ENCODE data around the gene KRT222.

KRT222 gene

GRCh38 chr17:40664582-40665333 is at the start of gene KRT222:
Gene KRT222, minus strand, starts transcription at chr17:40665177. Its CDS starts 78 bp downstream, at chr17:40665099.
- DNase-seq (ENCODE audit: low read depth): no peak
- Histone ChIP-seq H3K9me3 (ENCODE audit: control insufficient read depth, low read length) (no peaks in the 10 kb centered on the region), H3K4me3 (ENCODE audit: low read length) (peak within 1 kb of the TSS; percentile 80), H3K9ac (ENCODE audit: low read length) (peak within 1 kb of the TSS; percentile 21), H3K4me1 (ENCODE audit: control insufficient read depth, insufficient read depth, low read length) (peaks cover 7% of the 10 kb centered on the region), H3K36me3 (ENCODE audit: control insufficient read depth, insufficient read depth, low read length, severe bottlenecking) (no peaks in the 10 kb centered on the region), H3K27me3 (replicated peaks; ENCODE audit: control insufficient read depth, insufficient read depth, low read length) (no peaks in the 10 kb centered on the region)

GRCh38 chr17:40714473-40714872 is 49.5 kb upstream of the KRT222 start:
- Histone ChIP-seq H3K36me3 (ENCODE audit: control insufficient read depth, insufficient read depth, low read length, severe bottlenecking) (no peaks in the 10 kb centered on the region), H3K9ac (ENCODE audit: low read length) (no peak overlapping the region), H3K4me3 (ENCODE audit: low read length) (no peak overlapping the region), H3K9me3 (ENCODE audit: control insufficient read depth, low read length) (no peaks in the 10 kb centered on the region), H3K4me1 (ENCODE audit: control insufficient read depth, insufficient read depth, low read length) (no peaks in the 10 kb centered on the region), H3K27me3 (replicated peaks; ENCODE audit: control insufficient read depth, insufficient read depth, low read length) (no peaks in the 10 kb centered on the region)
- DNase-seq (ENCODE audit: low read depth): no peak

GRCh38 chr17:40707745-40708144 is 42.8 kb upstream of the KRT222 start:
- H3K4me3 ChIP-seq (ENCODE audit: low read length): no peak overlapping the region
- peaks cover 20% of the 10 kb centered on the region for H3K4me1 ChIP-seq (ENCODE audit: control insufficient read depth, insufficient read depth, low read length)
- H3K9ac ChIP-seq (ENCODE audit: low read length): peak overlapping the region; percentile 14
- no peaks in the 10 kb centered on the region for H3K9me3 ChIP-seq (ENCODE audit: control insufficient read depth, low read length)
- H3K36me3 ChIP-seq (ENCODE audit: control insufficient read depth, insufficient read depth, low read length, severe bottlenecking): no peaks in the 10 kb centered on the region
- DNase-seq (ENCODE audit: low read depth): no peak
- H3K27me3 ChIP-seq (replicated peaks; ENCODE audit: control insufficient read depth, insufficient read depth, low read length): no peaks in the 10 kb centered on the region

- no peak for DNase-seq (ENCODE audit: low read depth)
- no peak overlapping the region for H3K4me3 ChIP-seq (ENCODE audit: low read length)
- H3K36me3 ChIP-seq (ENCODE audit: control insufficient read depth, insufficient read depth, low read length, severe bottlenecking): no peaks in the 10 kb centered on the region
- no peaks in the 10 kb centered on the region for H3K27me3 ChIP-seq (replicated peaks; ENCODE audit: control insufficient read depth, insufficient read depth, low read length)
- H3K9me3 ChIP-seq (ENCODE audit: control insufficient read depth, low read length): no peaks in the 10 kb centered on the region
- H3K4me1 ChIP-seq (ENCODE audit: control insufficient read depth, insufficient read depth, low read length): peaks cover 20% of the 10 kb centered on the region
- no peak overlapping the region for H3K9ac ChIP-seq (ENCODE audit: low read length)
Observed at GRCh38 chr17:40705584-40705983, 40.6 kb upstream of the KRT222 start.

- Histone ChIP-seq H3K9ac (ENCODE audit: low read length) (no peak within 1 kb of the TSS), H3K36me3 (ENCODE audit: control insufficient read depth, insufficient read depth, low read length, severe bottlenecking) (no peaks in the 10 kb centered on the region)
Observed at GRCh38 chr17:40703652-40704051, 38.7 kb upstream of the KRT222 start, which contains the start of gene KRT24. Gene KRT24, minus strand, starts transcription at chr17:40703752. Its CDS starts 59 bp downstream, at chr17:40703693.

GRCh38 chr17:40702271-40702670 is 37.3 kb upstream of the KRT222 start:
- H3K9ac ChIP-seq (ENCODE audit: low read length): no peak overlapping the region
- H3K4me3 ChIP-seq (ENCODE audit: low read length): no peak overlapping the region
- no peaks in the 10 kb centered on the region for H3K27me3 ChIP-seq (replicated peaks; ENCODE audit: control insufficient read depth, insufficient read depth, low read length)
- H3K4me1 ChIP-seq (ENCODE audit: control insufficient read depth, insufficient read depth, low read length): peaks cover 21% of the 10 kb centered on the region
- H3K36me3 ChIP-seq (ENCODE audit: control insufficient read depth, insufficient read depth, low read length, severe bottlenecking): no peaks in the 10 kb centered on the region
- no peak for DNase-seq (ENCODE audit: low read depth)
- no peaks in the 10 kb centered on the region for H3K9me3 ChIP-seq (ENCODE audit: control insufficient read depth, low read length)

More at GRCh38 chr17:40703652-40704051, 38.7 kb upstream of the KRT222 start, which contains the start of gene KRT24:
- H3K9me3 ChIP-seq (ENCODE audit: control insufficient read depth, low read length): no peaks in the 10 kb centered on the region
- DNase-seq (ENCODE audit: low read depth): no peak
- no peaks in the 10 kb centered on the region for H3K27me3 ChIP-seq (replicated peaks; ENCODE audit: control insufficient read depth, insufficient read depth, low read length)
- H3K4me1 ChIP-seq (ENCODE audit: control insufficient read depth, insufficient read depth, low read length): peaks cover 33% of the 10 kb centered on the region
- H3K4me3 ChIP-seq (ENCODE audit: low read length): no peak within 1 kb of the TSS

GRCh38 chr17:40699853-40700252 is 34.9 kb upstream of the KRT222 start:
- H3K27me3 ChIP-seq (replicated peaks; ENCODE audit: control insufficient read depth, insufficient read depth, low read length): no peaks in the 10 kb centered on the region
- H3K9ac ChIP-seq (ENCODE audit: low read length): no peak overlapping the region
- no peak for DNase-seq (ENCODE audit: low read depth)
- peaks cover 23% of the 10 kb centered on the region for H3K4me1 ChIP-seq (ENCODE audit: control insufficient read depth, insufficient read depth, low read length)
- no peaks in the 10 kb centered on the region for H3K9me3 ChIP-seq (ENCODE audit: control insufficient read depth, low read length)
- peak overlapping the region; percentile 28 for H3K4me3 ChIP-seq (ENCODE audit: low read length)
- no peaks in the 10 kb centered on the region for H3K36me3 ChIP-seq (ENCODE audit: control insufficient read depth, insufficient read depth, low read length, severe bottlenecking)

- no peaks in the 10 kb centered on the region for H3K27me3 ChIP-seq (replicated peaks; ENCODE audit: control insufficient read depth, insufficient read depth, low read length)
- peak overlapping the region; percentile 39 for H3K9ac ChIP-seq (ENCODE audit: low read length)
- DNase-seq (ENCODE audit: low read depth): no peak
- no peaks in the 10 kb centered on the region for H3K36me3 ChIP-seq (ENCODE audit: control insufficient read depth, insufficient read depth, low read length, severe bottlenecking)
- peak overlapping the region; percentile 52 for H3K4me3 ChIP-seq (ENCODE audit: low read length)
- H3K4me1 ChIP-seq (ENCODE audit: control insufficient read depth, insufficient read depth, low read length): peaks cover 23% of the 10 kb centered on the region
- H3K9me3 ChIP-seq (ENCODE audit: control insufficient read depth, low read length): no peaks in the 10 kb centered on the region
Observed at GRCh38 chr17:40699371-40699770, 34.4 kb upstream of the KRT222 start.

- H3K4me3 ChIP-seq (ENCODE audit: low read length): no peak overlapping the region
- no peak for DNase-seq (ENCODE audit: low read depth)
- no peaks in the 10 kb centered on the region for H3K36me3 ChIP-seq (ENCODE audit: control insufficient read depth, insufficient read depth, low read length, severe bottlenecking)
- peaks cover 23% of the 10 kb centered on the region for H3K4me1 ChIP-seq (ENCODE audit: control insufficient read depth, insufficient read depth, low read length)
- no peaks in the 10 kb centered on the region for H3K9me3 ChIP-seq (ENCODE audit: control insufficient read depth, low read length)
- no peaks in the 10 kb centered on the region for H3K27me3 ChIP-seq (replicated peaks; ENCODE audit: control insufficient read depth, insufficient read depth, low read length)
- no peak overlapping the region for H3K9ac ChIP-seq (ENCODE audit: low read length)
Observed at GRCh38 chr17:40697297-40697696, 32.3 kb upstream of the KRT222 start.

- DNase-seq (ENCODE audit: low read depth): no peak
- Histone ChIP-seq H3K9me3 (ENCODE audit: control insufficient read depth, low read length) (no peaks in the 10 kb centered on the region), H3K4me1 (ENCODE audit: control insufficient read depth, insufficient read depth, low read length) (peaks cover 23% of the 10 kb centered on the region), H3K36me3 (ENCODE audit: control insufficient read depth, insufficient read depth, low read length, severe bottlenecking) (no peaks in the 10 kb centered on the region), H3K9ac (ENCODE audit: low read length) (no peak overlapping the region), H3K27me3 (replicated peaks; ENCODE audit: control insufficient read depth, insufficient read depth, low read length) (no peaks in the 10 kb centered on the region), H3K4me3 (ENCODE audit: low read length) (no peak overlapping the region)
Observed at GRCh38 chr17:40696651-40697072, 31.7 kb upstream of the KRT222 start.

GRCh38 chr17:40695874-40696472 is 31.0 kb upstream of the KRT222 start:
- peaks cover 23% of the 10 kb centered on the region for H3K4me1 ChIP-seq (ENCODE audit: control insufficient read depth, insufficient read depth, low read length)
- H3K9ac ChIP-seq (ENCODE audit: low read length): no peak overlapping the region
- DNase-seq (ENCODE audit: low read depth): no peak
- H3K36me3 ChIP-seq (ENCODE audit: control insufficient read depth, insufficient read depth, low read length, severe bottlenecking): no peaks in the 10 kb centered on the region
- H3K4me3 ChIP-seq (ENCODE audit: low read length): no peak overlapping the region
- H3K9me3 ChIP-seq (ENCODE audit: control insufficient read depth, low read length): no peaks in the 10 kb centered on the region
- no peaks in the 10 kb centered on the region for H3K27me3 ChIP-seq (replicated peaks; ENCODE audit: control insufficient read depth, insufficient read depth, low read length)
